ENCODE data around the gene ENG. TPM values are rescaled to one million over a fixed set of nuclear protein-coding genes. Genes with fewer than 3 reads are reported as not detected.
"Not testable (repeated sequence)": the region's sequence is repeated elsewhere in the genome, so short reads cannot be mapped to it uniquely, and the experiment has no call there.

The ENG gene
- total RNA-seq, 1 donor, result 30.7 TPM

DNA sequence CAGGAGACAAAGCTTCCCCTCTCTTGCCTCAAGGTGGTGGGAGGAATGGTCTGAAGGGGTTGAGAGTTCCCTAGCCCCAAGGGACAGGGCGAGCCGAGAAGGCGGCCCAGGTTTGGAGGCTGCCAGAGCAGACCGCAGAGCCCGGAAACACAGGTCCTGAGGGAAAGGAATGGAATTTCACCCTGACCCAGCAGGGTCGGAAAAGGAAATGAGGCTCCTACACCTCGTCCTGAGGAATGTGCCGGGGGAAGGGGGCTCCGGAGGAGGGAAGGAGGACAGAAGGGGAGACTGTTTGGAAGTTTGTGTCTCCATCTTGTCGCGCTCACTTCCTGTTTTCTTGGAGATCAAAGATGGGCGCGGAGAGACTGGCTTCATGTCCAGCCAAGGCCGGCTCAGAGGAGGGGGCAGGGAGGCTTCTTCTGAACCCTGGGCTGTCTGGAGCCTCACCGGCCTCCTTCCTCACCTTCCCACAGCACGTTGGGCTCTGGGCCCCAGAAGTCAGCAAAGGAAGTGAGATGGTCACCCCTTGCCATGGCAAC lies 9.6 kb downstream of the ENG start:
- no peak for DNase-seq (ENCODE audit: low read depth)
- TF ChIP-seq, protein P1, sequence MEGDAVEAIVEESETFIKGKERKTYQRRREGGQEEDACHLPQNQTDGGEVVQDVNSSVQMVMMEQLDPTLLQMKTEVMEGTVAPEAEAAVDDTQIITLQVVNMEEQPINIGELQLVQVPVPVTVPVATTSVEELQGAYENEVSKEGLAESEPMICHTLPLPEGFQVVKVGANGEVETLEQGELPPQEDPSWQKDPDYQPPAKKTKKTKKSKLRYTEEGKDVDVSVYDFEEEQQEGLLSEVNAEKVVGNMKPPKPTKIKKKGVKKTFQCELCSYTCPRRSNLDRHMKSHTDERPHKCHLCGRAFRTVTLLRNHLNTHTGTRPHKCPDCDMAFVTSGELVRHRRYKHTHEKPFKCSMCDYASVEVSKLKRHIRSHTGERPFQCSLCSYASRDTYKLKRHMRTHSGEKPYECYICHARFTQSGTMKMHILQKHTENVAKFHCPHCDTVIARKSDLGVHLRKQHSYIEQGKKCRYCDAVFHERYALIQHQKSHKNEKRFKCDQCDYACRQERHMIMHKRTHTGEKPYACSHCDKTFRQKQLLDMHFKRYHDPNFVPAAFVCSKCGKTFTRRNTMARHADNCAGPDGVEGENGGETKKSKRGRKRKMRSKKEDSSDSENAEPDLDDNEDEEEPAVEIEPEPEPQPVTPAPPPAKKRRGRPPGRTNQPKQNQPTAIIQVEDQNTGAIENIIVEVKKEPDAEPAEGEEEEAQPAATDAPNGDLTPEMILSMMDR (IDR thresholded peaks at IDR 0.05; ENCODE audit: insufficient read depth, low read depth, low read length), result no peak
- no peak overlapping the region for H3K4me3 ChIP-seq (ENCODE audit: low read depth, low read length)

DNA sequence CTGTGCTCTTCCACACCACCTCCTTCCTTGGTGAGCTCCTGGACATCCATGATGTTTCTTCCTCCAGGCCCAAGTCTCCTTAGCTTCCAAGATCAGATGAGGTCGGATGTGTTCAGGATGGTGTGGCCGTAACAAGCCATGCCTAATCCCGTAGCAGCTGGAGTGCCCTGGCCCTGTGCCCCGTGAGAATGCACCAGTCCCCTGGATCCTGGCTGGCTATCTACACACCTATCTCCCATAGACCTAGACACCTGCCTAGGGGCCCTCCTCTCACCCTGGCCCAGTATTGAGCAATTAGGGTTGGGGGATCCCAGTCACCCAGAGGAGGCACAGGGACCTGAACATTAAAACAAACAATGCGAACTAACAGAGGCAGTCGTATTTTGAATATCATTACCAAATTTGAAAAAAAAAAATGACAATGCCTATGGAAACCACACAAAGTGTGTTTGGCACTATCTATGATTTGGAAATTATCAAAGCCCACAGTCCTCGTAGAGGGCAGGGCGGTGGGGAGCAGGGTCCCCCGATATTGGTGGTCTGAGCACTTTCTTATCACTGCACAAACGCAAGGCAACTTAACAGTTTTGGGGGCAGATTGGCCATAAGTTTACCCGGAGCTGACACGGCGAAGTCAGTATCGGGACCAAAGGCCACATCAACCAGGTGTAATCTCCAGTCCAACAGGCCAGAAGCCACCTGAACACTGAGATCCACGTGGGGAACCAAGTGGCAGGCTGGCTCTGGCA lies 13.2 kb downstream of the ENG start:
- TF ChIP-seq, protein P1 (IDR thresholded peaks at IDR 0.05; ENCODE audit: insufficient read depth, low read depth, low read length), result no peak
- no peak overlapping the region for H3K4me3 ChIP-seq (ENCODE audit: low read depth, low read length)
- DNase-seq (ENCODE audit: low read depth), result no peak

DNA sequence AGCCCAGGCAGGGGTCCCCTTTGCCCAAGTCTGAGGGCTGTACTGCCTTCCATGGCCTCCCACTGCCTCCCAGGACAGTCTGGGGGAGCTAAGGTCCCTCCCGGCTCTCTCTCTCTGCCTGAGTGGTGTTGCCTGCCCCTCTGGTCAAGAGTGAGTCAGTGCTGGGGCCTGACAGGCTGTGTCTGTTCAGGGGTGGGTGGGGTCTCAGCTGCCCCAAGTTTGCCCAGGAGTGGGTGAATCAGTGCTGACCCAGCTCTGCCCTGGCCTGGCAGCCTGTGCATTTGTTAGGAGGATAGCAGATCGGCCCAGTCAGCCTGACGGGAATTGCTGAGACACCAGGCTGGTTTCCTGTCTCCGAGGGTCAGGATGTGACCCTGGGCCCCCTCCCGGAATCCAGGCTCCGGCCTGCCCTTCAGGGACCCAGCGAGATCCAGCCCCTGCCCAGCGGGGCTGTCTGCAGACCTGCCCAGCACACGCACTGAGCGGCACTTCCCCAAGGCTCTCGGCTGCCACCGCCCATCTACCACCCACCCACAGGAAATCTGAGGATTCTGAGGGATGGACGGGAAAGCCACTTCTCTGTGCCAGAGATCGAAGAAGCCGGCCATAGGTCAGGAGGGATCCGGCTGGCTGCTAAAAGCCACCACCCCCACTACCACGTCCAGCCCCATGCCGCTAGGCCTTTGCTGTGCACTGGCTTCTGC lies 15.9 kb downstream of the ENG start:
- DNase-seq (ENCODE audit: low read depth), result peak; percentile 94
- H3K4me3 ChIP-seq (ENCODE audit: low read depth, low read length), result no peak overlapping the region
- TF ChIP-seq, protein P1 (IDR thresholded peaks at IDR 0.05; ENCODE audit: insufficient read depth, low read depth, low read length), result no peak

DNA sequence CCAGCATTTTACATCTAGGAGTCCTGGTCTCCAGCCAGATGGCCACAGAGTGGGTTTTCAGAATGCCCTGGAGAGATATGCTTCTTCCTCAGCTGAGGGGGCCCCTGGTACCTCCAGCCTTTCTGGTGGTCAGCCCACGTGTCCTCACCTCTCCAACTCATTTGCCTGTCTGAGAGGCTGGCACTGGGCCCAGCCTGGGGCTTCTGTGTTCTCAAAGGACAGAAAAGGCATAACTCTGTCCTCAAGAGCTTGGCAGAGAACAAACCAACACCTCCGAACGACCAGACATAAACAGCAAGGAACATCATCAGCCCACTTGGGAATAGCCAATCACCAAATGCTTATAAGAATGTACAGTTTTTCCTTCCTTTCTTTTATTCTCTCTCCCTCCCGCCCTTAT lies 17.1 kb downstream of the ENG start:
- peak; percentile 57 for DNase-seq (ENCODE audit: low read depth)

DNA sequence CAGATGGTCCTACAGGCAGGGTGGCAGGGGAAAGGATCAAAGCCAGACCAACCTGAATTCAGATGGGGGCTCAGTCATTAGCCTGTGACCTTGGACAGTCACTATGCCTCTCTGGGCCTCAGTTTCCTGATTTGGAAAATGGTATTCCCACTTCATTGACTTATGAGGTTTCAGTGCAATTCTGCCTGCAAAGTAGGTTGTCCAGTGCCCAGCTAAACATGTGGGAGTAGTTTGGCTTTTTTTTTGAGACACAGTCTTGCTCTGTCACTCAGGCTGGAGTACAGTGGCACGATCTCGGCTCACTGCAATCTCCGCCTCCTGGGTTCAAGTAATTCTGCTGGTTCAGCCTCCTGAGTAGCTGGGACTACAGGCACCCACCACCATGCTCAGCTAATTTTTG lies 17.9 kb downstream of the ENG start:
- DNase-seq (ENCODE audit: low read depth); H3K4me3 ChIP-seq (ENCODE audit: low read depth, low read length): not testable (repeated sequence)

More for the DNA sequence above, 17.1 kb downstream of the ENG start:
- TF ChIP-seq, protein P1 (IDR thresholded peaks at IDR 0.05; ENCODE audit: insufficient read depth, low read depth, low read length), result no peak
- no peak overlapping the region for H3K4me3 ChIP-seq (ENCODE audit: low read depth, low read length)

DNA sequence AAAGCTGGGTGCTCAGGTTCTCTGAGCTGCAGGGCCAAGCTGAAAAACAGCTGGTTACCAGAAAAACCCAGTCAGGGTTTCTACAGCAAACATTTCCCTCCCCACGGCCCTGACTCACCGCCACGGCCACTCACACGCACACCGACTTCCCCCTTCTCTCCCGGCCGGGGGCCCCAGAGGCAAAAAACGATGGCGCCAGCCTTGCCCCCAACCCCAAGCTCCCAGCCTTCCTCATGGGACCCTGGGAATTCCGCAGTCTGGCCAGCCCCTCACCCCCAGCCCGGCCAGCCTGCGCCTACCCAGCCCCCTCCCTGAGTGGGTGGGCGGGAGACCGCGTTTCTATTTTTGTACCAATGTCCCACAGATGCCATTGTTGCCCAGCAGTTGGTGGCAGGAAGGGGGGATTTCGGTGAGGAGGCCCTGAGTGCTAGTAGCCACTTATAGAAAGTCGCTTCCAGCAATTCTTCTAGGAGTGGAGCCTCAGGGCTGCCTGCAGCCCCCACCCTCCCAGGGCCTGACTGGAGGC lies 18.4 kb downstream of the ENG start:
- TF ChIP-seq, protein P1 (IDR thresholded peaks at IDR 0.05; ENCODE audit: insufficient read depth, low read depth, low read length), result no peak
- H3K4me3 ChIP-seq (ENCODE audit: low read depth, low read length), result no peak overlapping the region
- peak; percentile 85 for DNase-seq (ENCODE audit: low read depth)

DNA sequence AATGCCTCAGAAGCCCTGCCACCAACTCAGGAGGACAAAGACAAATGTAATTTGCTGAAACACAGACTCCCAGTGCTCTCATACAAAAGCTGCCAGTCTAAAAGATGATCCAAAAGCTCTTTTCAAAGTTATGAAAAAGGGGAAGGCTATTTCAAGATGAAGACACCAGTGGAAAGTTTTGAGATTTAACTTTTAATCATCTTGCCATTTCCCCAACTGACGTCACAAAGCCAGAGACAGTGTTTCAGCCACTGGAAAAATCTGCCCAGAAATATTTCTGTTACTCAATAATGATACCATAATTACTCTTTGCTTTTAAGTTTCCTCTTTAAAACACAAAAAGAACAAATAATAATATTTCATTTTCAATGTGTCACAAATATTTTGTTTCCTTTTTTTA lies 20.9 kb downstream of the ENG start:
- TF ChIP-seq, protein P1 (IDR thresholded peaks at IDR 0.05; ENCODE audit: insufficient read depth, low read depth, low read length), result no peak
- DNase-seq (ENCODE audit: low read depth), result peak; percentile 84
- H3K4me3 ChIP-seq (ENCODE audit: low read depth, low read length), result no peak overlapping the region

Data from fibroblast of villous mesenchyme (primary cell).